Smooth muscle cell (in vitro differentiated cells): ENCODE measurements around the gene SLC37A4. TPM values are rescaled to one million over a fixed set of nuclear protein-coding genes. Genes with fewer than 3 reads are reported as not detected.

Experiments used
- DNase-seq: peaks from one replicate; lab custom pipeline; 2025; ENCODE audit not compliant: unreplicated experiment; lab: John Stamatoyannopoulos, UW
- H2AFZ ChIP-seq: fragments of 200-600 bp; sonication (generic); 2 replicates; pipeline ENCODE4 v1.6.0; 2016; ENCODE audit warnings: antibody characterized with exemption, low read depth, mild to moderate bottlenecking
- H3F3A ChIP-seq: fragments of 200-600 bp; sonication (generic); 2 replicates; pipeline ENCODE4 v1.6.0; 2017; ENCODE audit warnings: antibody characterized with exemption, low read depth
- H3K27ac ChIP-seq: fragments of 200-600 bp; sonication (generic); 2 replicates; pipeline ENCODE4 v1.5.1; 2016; ENCODE audit warnings: low read depth, mild to moderate bottlenecking
- H3K27me3 ChIP-seq: fragments of 200-600 bp; sonication (generic); 2 replicates; pipeline ENCODE4 v1.6.1; 2016; ENCODE audit warnings: low read depth, mild to moderate bottlenecking
- H3K36me3 ChIP-seq: fragments of 200-600 bp; sonication (generic); 2 replicates; pipeline ENCODE4 v1.5.1; 2016; ENCODE audit warnings: low read depth
- H3K4me1 ChIP-seq: fragments of 200-600 bp; sonication (generic); 2 replicates; pipeline ENCODE4 v1.5.1; 2016; ENCODE audit warnings: low read depth
- H3K4me2 ChIP-seq: fragments of 200-600 bp; sonication (generic); 2 replicates; pipeline ENCODE4 v1.6.0; 2016; ENCODE audit warnings: mild to moderate bottlenecking
- H3K4me3 ChIP-seq: fragments of 200-600 bp; sonication (generic); 2 replicates; pipeline ENCODE4 v1.5.1; 2016; ENCODE audit warnings: mild to moderate bottlenecking
- H3K79me2 ChIP-seq: fragments of 200-600 bp; sonication (generic); 2 replicates; pipeline ENCODE4 v1.6.0; 2016; ENCODE audit warnings: low read depth, mild to moderate bottlenecking
- H3K9ac ChIP-seq: fragments of 200-600 bp; sonication (generic); 2 replicates; pipeline ENCODE4 v1.6.0; 2016; ENCODE audit warnings: low read depth
- H3K9me3 ChIP-seq: fragments of 200-600 bp; sonication (generic); replicated peaks from 2 replicates; pipeline ENCODE4 v1.5.1; 2016; ENCODE audit warnings: low read depth
- H4K20me1 ChIP-seq: fragments of 200-600 bp; sonication (generic); 2 replicates; pipeline ENCODE4 v1.6.0; 2016; ENCODE audit warnings: low read depth
- WGBS: methylation state at CpG from one replicate; pipeline ENCODE4 v1.1.7; 2016; ENCODE audit warnings: low lambda C conversion rate; 5-methylcytosine and 5-hydroxymethylcytosine counted together
- polyA plus RNA-seq: library from polyadenylated mRNA; unstranded; fragments of >200 nt; fragmentation: Nextera tagmentation; extraction: Ambion mirVana; gene quantifications from 2 replicates; pipeline ENCODE4 v1.2.1, GENCODE V29; 2016
- total RNA-seq: library from RNA; depleted of rRNA; stranded (reverse); fragments of >200 nt; gene quantifications from 2 replicates; pipeline ENCODE4 v1.2.3, GENCODE V29; 2014
- TF ChIP-seq, protein P1 (sequence below): fragments of 200-600 bp; sonication (generic); IDR thresholded peaks from 2 replicates; pipeline ENCODE4 v1.5.1; 2017; ENCODE audit warnings: borderline replicate concordance, mild to moderate bottlenecking, antibody characterized with exemption; ENCODE audit not compliant: insufficient read depth, poor library complexity, severe bottlenecking

The SLC37A4 gene
- total and polyA plus RNA-seq, 2 experiments from 2014 or later = 22.3 to 22.8 TPM

DNA sequence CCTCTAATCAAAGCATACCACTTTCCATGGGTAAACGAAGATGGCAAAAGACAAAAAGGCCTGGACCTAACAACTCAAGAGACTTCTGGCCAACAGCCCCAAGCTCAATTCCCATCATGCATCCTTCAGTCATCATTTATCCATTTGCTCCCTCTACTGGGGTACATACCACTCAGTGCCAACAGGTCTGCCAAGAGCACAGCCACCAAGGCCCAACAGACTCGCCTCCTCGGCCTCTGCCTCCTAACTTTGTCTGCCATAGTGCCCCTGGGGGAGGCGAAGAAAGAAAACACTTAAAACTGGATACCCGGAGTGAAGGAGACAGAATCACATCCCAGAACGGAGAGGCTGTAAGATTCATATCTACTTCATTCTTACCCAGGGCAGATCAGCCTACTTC lies 25.2 kb upstream of the SLC37A4 start:
- H3K27me3 ChIP-seq = no peaks in the 10 kb centered on the region
- WGBS = 66% methylated on average over 6 of the region's 6 CpGs

DNA sequence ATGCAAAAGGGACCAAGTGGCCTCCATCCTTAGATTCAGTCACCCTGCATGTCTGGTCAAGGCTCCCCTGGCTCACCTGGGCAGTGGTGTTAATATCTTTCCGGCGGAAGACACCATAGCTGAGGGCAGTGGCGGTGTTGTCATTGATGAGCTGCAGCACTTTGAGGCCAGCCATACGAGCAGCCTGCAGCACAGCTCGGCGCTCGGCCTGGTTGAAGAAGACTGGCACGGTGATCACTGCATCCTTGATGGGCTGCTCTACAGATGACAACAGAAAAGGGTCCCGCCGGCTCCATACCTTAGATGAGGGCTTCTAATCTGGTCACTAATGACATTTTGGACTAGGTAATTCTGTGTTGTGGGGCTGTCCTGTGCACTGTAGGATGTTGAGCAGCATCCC lies 23.7 kb upstream of the SLC37A4 start:
- no peak overlapping the region for H3K27ac ChIP-seq
- no peaks in the 10 kb centered on the region for H3F3A ChIP-seq
- no peaks in the 10 kb centered on the region for H3K9me3 ChIP-seq
- no peak overlapping the region for H3K9ac ChIP-seq
- H3K4me1 ChIP-seq = peaks cover 15% of the 10 kb centered on the region
- 98% methylated on average over 10 of the region's 10 CpGs for WGBS
- peaks cover 14% of the 10 kb centered on the region for H4K20me1 ChIP-seq
- H2AFZ ChIP-seq = no peak overlapping the region
- H3K4me2 ChIP-seq = no peak overlapping the region
- peaks cover 21% of the 10 kb centered on the region for H3K79me2 ChIP-seq
- no peak for DNase-seq
- TF ChIP-seq, protein P1, sequence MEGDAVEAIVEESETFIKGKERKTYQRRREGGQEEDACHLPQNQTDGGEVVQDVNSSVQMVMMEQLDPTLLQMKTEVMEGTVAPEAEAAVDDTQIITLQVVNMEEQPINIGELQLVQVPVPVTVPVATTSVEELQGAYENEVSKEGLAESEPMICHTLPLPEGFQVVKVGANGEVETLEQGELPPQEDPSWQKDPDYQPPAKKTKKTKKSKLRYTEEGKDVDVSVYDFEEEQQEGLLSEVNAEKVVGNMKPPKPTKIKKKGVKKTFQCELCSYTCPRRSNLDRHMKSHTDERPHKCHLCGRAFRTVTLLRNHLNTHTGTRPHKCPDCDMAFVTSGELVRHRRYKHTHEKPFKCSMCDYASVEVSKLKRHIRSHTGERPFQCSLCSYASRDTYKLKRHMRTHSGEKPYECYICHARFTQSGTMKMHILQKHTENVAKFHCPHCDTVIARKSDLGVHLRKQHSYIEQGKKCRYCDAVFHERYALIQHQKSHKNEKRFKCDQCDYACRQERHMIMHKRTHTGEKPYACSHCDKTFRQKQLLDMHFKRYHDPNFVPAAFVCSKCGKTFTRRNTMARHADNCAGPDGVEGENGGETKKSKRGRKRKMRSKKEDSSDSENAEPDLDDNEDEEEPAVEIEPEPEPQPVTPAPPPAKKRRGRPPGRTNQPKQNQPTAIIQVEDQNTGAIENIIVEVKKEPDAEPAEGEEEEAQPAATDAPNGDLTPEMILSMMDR = no peak
- no peaks in the 10 kb centered on the region for H3K27me3 ChIP-seq
- no peak overlapping the region for H3K4me3 ChIP-seq
- H3K36me3 ChIP-seq = peaks cover 10% of the 10 kb centered on the region

More for the DNA sequence above, 25.2 kb upstream of the SLC37A4 start:
- Histone ChIP-seq H3K9ac (peak overlapping the region; percentile 95), H4K20me1 (peaks cover 14% of the 10 kb centered on the region), H3K4me2 (peak overlapping the region; percentile 97), H3K4me1 (peaks cover 15% of the 10 kb centered on the region), H2AFZ (no peak overlapping the region), H3K79me2 (peaks cover 25% of the 10 kb centered on the region), H3F3A (no peaks in the 10 kb centered on the region), H3K4me3 (peak overlapping the region; percentile 68), H3K27ac (peak overlapping the region; percentile 65), H3K9me3 (no peaks in the 10 kb centered on the region), H3K36me3 (peaks cover 2% of the 10 kb centered on the region)
- TF ChIP-seq, protein P1 = peak; percentile 9
- DNase-seq = no peak

DNA sequence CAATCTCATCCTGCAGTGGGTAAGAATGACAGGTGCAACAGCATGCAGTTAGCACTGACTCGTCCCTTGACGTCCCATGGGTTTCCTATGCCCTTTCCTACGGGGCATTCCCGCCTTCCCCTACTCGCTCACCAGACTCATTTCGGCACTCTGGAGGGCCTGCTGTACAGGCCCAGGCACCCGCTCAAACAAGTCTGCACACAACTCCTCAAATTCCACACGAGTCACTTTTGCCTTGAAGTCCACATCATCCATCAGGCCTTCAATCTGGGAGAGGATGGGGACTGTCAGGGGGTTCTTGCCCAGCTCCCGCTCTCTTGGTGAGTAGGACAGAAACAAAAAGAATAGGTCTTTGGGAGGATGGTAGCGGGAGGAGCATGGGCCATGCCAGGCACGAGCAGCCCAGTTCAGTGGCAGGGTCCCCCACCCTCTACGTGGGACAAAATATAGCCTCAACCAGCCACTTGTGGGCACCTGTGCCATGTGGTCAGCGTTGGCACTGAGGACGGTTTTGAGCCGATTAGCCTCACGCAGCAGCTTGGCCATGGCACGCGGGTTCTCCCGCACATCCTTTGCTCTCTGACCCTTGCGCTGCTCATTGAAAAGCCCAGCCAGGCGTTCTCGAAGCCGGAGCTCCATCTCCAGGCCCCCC lies 21.6 kb upstream of the SLC37A4 start:
- Histone ChIP-seq H3K4me3 (no peak overlapping the region), H3K9ac (no peak overlapping the region), H2AFZ (no peak overlapping the region), H3K27me3 (no peaks in the 10 kb centered on the region), H3K4me1 (peaks cover 7% of the 10 kb centered on the region), H3K79me2 (peaks cover 21% of the 10 kb centered on the region), H3F3A (no peaks in the 10 kb centered on the region), H4K20me1 (peaks cover 14% of the 10 kb centered on the region), H3K36me3 (peaks cover 10% of the 10 kb centered on the region), H3K27ac (no peak overlapping the region), H3K4me2 (no peak overlapping the region), H3K9me3 (no peaks in the 10 kb centered on the region)
- TF ChIP-seq, protein P1 = no peak
- WGBS = 97% methylated on average over 23 of the region's 23 CpGs
- no peak for DNase-seq
